Subcutaneous abdominal adipose tissue (tissue), 5 donors: Measurements from ENCODE around the gene GABARAP.

Source experiments
- H3K27ac ChIP-seq: one replicate; pipeline ENCODE4 v1.7.0; 2013; ENCODE audit warnings: low read depth, mild to moderate bottlenecking, inconsistent platforms, low read length, moderate library complexity
- H3K27me3 ChIP-seq, 5 donors: one replicate each; pipeline ENCODE4 v1.7.0; 2013; ENCODE audit warnings: low read length in 5 of 5, inconsistent platforms in 1 of 5; ENCODE audit not compliant: control insufficient read depth in 5 of 5, insufficient read depth in 4 of 5
- H3K36me3 ChIP-seq, 5 donors: one replicate each; pipeline ENCODE4 v1.7.0; 2013; ENCODE audit warnings: low read length in 5 of 5; ENCODE audit not compliant: control insufficient read depth in 5 of 5, insufficient read depth in 5 of 5
- H3K4me1 ChIP-seq, 5 donors: one replicate each; pipeline ENCODE4 v1.7.0; 2013; ENCODE audit warnings: low read length in 5 of 5, mild to moderate bottlenecking in 3 of 5, moderate library complexity in 1 of 5; ENCODE audit not compliant: control insufficient read depth in 5 of 5, insufficient read depth in 5 of 5
- H3K4me3 ChIP-seq, 5 donors: one replicate each; pipeline ENCODE4 v1.7.0; 2013; ENCODE audit warnings: low read length in 5 of 5, low read depth in 1 of 5
- H3K9ac ChIP-seq, 5 donors: one replicate each; pipeline ENCODE4 v1.7.0; 2013; ENCODE audit warnings: low read length in 5 of 5, mild to moderate bottlenecking in 4 of 5, moderate library complexity in 3 of 5
- H3K9me3 ChIP-seq, 5 donors: one replicate each; pipeline ENCODE4 v1.7.0; 2013; ENCODE audit warnings: low read length in 5 of 5; ENCODE audit not compliant: control insufficient read depth in 5 of 5
- donor health status: healthy.
- donor health status: healthy.
- donor health status: healthy.
- donor health status: healthy.
- donor health status: healthy.

The GABARAP gene

GRCh38 chr17:7213895-7214299, 28.4 kb downstream of the GABARAP start:
- Histone ChIP-seq H3K9me3 (no peaks in the 10 kb centered on the region), H3K4me1 (peaks cover 1 to 48% (median 44%) of the 10 kb centered on the region in 5 donors), H3K4me3 (peak overlapping the region; percentile 23 to 68 (median 61)), H3K27me3 (peaks cover 0 to 10% (median 4%) of the 10 kb centered on the region in 5 donors), H3K36me3 (no peaks in the 10 kb centered on the region), H3K27ac (no peak overlapping the region), H3K9ac (no peak overlapping the region)

GRCh38 chr17:7211491-7212273, 30.6 kb downstream of the GABARAP start:
- no peak overlapping the region for H3K4me3 ChIP-seq
- no peak overlapping the region for H3K9ac ChIP-seq
- H3K4me1 ChIP-seq = peaks cover 1 to 37% (median 30%) of the 10 kb centered on the region in 5 donors
- no peak overlapping the region for H3K27ac ChIP-seq
- peaks cover 6 to 12% (median 10%) of the 10 kb centered on the region in 5 donors for H3K27me3 ChIP-seq
- no peaks in the 10 kb centered on the region for H3K9me3 ChIP-seq
- H3K36me3 ChIP-seq = no peaks in the 10 kb centered on the region

DNA sequence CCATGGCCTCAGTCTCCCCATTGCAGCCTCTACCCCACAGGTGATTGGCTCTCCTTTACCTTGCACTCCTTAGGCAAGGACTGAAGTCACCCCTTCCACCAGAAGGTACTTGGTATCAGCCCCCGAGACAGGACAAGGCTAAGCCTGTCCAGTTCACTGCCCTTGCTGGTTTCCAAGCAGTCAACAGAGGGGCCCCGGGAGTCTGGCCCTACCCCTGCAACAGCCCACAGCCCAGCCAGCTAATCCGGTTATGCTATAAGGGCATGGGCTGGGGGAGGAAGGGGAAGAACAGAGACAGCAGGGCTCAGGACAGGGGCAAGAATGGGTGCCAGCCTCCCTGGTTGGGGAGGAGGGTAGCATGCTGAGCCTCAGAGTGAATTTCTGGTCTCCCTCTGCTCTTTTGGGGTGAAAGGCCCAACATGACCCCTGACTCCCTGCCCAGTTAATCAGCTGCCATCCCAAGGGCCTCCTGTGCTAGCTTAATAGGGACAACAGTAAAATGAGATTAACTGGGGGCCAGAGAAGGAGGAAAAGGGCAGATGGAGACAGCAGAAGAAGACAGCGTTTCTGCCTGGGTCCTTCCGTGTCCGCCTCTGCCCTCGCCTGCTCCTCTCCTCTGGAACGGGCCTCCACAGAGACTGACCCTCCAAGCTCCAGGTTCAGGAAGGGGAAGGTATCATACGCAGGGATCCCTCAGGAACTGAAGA, 33.3 kb downstream of the GABARAP start:
- H3K27ac ChIP-seq = no peak overlapping the region
- H3K27me3 ChIP-seq = peaks cover 4 to 12% (median 6%) of the 10 kb centered on the region in 5 donors
- peaks cover 0 to 27% (median 18%) of the 10 kb centered on the region in 5 donors for H3K4me1 ChIP-seq
- peaks cover 0 to under 1% (median 0%) of the 10 kb centered on the region in 5 donors for H3K36me3 ChIP-seq
- H3K9me3 ChIP-seq = no peaks in the 10 kb centered on the region
- no peak overlapping the region for H3K9ac ChIP-seq
- H3K4me3 ChIP-seq = no peak overlapping the region

- no peak overlapping the region for H3K9ac ChIP-seq
- H3K36me3 ChIP-seq = peaks cover 0 to 9% (median 7%) of the 10 kb centered on the region in 5 donors
- no peaks in the 10 kb centered on the region for H3K9me3 ChIP-seq
- H3K4me1 ChIP-seq = peaks cover 0 to 23% (median 14%) of the 10 kb centered on the region in 5 donors
- H3K4me3 ChIP-seq = no peak overlapping the region
- peaks cover 4 to 12% (median 6%) of the 10 kb centered on the region in 5 donors for H3K27me3 ChIP-seq
- H3K27ac ChIP-seq = no peak overlapping the region
These were observed 34.1 kb downstream of the GABARAP start for GRCh38 chr17:7208027-7208571.

GRCh38 chr17:7207120-7208001, 34.9 kb downstream of the GABARAP start:
- no peak overlapping the region for H3K27ac ChIP-seq

DNA sequence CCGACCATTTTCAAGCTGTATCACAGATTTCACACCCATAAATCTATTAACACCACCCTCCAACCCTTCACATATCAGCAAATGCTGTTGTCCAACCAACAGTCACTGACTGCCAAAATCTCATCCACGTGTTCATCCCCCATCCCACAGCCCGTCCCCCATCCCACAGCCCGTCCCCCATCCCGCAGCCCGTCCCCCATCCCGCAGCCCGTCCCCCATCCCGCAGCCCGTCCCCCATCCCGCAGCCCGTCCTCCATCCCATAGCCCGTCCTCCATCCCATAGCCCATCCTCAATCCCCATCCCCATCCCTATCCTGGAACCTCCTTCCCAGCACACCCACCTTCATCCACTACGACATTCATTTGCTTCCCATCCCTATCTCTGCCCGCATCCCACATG, 36.7 kb downstream of the GABARAP start:
- peaks cover 0 to 18% (median 14%) of the 10 kb centered on the region in 5 donors for H3K36me3 ChIP-seq
- peaks cover 0 to 23% (median 14%) of the 10 kb centered on the region in 5 donors for H3K4me1 ChIP-seq
- H3K27me3 ChIP-seq = peaks cover 4 to 10% (median 6%) of the 10 kb centered on the region in 5 donors

More at GRCh38 chr17:7207120-7208001, 34.9 kb downstream of the GABARAP start:
- Histone ChIP-seq H3K36me3 (peaks cover 0 to 16% (median 11%) of the 10 kb centered on the region in 5 donors), H3K9me3 (no peaks in the 10 kb centered on the region), H3K4me1 (peaks cover 0 to 23% (median 14%) of the 10 kb centered on the region in 5 donors), H3K27me3 (peaks cover 4 to 12% (median 6%) of the 10 kb centered on the region in 5 donors), H3K4me3 (no peak overlapping the region), H3K9ac (no peak overlapping the region)

GRCh38 chr17:7204828-7205461, 37.3 kb downstream of the GABARAP start:
- H3K27ac ChIP-seq = no peak overlapping the region
- H3K27me3 ChIP-seq = peaks cover 4 to 10% (median 6%) of the 10 kb centered on the region in 5 donors
- H3K4me3 ChIP-seq = peak overlapping the region; percentile 71 to 82 (median 74)
- H3K36me3 ChIP-seq = peaks cover 0 to 18% (median 14%) of the 10 kb centered on the region in 5 donors
- H3K4me1 ChIP-seq = peaks cover 0 to 23% (median 14%) of the 10 kb centered on the region in 5 donors
- H3K9me3 ChIP-seq = no peaks in the 10 kb centered on the region
- H3K9ac ChIP-seq = peak overlapping the region in 4 of 5 donors; percentile 1 to 63 (median 47)

More for the DNA sequence above, 36.7 kb downstream of the GABARAP start:
- peak overlapping the region in 1 of 5 donors; percentile 63 for H3K9ac ChIP-seq
- H3K9me3 ChIP-seq = no peaks in the 10 kb centered on the region
- H3K27ac ChIP-seq = no peak overlapping the region
- H3K4me3 ChIP-seq = peak overlapping the region; percentile 71 to 82 (median 74)

- Histone ChIP-seq H3K27ac (no peak overlapping the region), H3K27me3 (peaks cover 4 to 10% (median 6%) of the 10 kb centered on the region in 5 donors), H3K4me1 (peaks cover 0 to 23% (median 14%) of the 10 kb centered on the region in 5 donors), H3K36me3 (peaks cover 0 to 18% (median 14%) of the 10 kb centered on the region in 5 donors), H3K9me3 (no peaks in the 10 kb centered on the region), H3K9ac (peak overlapping the region in 1 of 5 donors; percentile 63), H3K4me3 (peak overlapping the region; percentile 17 to 82 (median 74))
These were observed 37.9 kb downstream of the GABARAP start for GRCh38 chr17:7204336-7204735.

- Histone ChIP-seq H3K27ac (no peak overlapping the region), H3K4me3 (no peak overlapping the region), H3K27me3 (peaks cover 0 to 8% (median 2%) of the 10 kb centered on the region in 5 donors), H3K36me3 (peaks cover 0 to 18% (median 14%) of the 10 kb centered on the region in 5 donors), H3K9me3 (no peaks in the 10 kb centered on the region), H3K4me1 (peaks cover 0 to 23% (median 14%) of the 10 kb centered on the region in 5 donors), H3K9ac (no peak overlapping the region)
These were observed 38.9 kb downstream of the GABARAP start for GRCh38 chr17:7203391-7203790.
